GM23248 (cell line): ENCODE results near the gene TBX21. TPM values are rescaled to one million over a fixed set of nuclear protein-coding genes. Genes with fewer than 3 reads are reported as not detected.

Experiments
- DNase-seq: peaks from one replicate; pipeline ENCODE4 v3.0.0-alpha.2; 2015
- H2AFZ ChIP-seq: fragments of 200-600 bp; sonication (generic); 2 replicates; pipeline ENCODE4 v1.6.1; 2016; ENCODE audit warnings: antibody characterized with exemption
- H3F3A ChIP-seq: fragments of 200-600 bp; sonication (generic); 2 replicates; pipeline ENCODE4 v1.6.1; 2016; ENCODE audit warnings: mild to moderate bottlenecking, antibody characterized with exemption, mixed run types; ENCODE audit not compliant: insufficient read depth
- H3K27ac ChIP-seq: fragments of 200-600 bp; sonication (generic); 2 replicates; pipeline ENCODE4 v1.5.1; 2016; ENCODE audit warnings: mild to moderate bottlenecking
- H3K27me3 ChIP-seq: fragments of 200-600 bp; sonication (generic); replicated peaks from 2 replicates; pipeline ENCODE4 v1.6.1; 2016; ENCODE audit warnings: mild to moderate bottlenecking; ENCODE audit not compliant: insufficient read depth
- H3K36me3 ChIP-seq: fragments of 200-600 bp; sonication (generic); 2 replicates; pipeline ENCODE4 v1.6.1; 2016; ENCODE audit warnings: low read depth, mild to moderate bottlenecking
- H3K4me1 ChIP-seq: fragments of 200-600 bp; sonication (generic); 2 replicates; pipeline ENCODE4 v1.6.1; 2016; ENCODE audit warnings: mild to moderate bottlenecking; ENCODE audit not compliant: insufficient read depth
- H3K4me2 ChIP-seq: fragments of 200-600 bp; sonication (generic); one replicate; pipeline ENCODE4 v1.6.1; 2016; ENCODE audit warnings: mild to moderate bottlenecking; ENCODE audit not compliant: unreplicated experiment
- H3K4me3 ChIP-seq: fragments of 200-600 bp; sonication (generic); 2 replicates; pipeline ENCODE4 v1.5.1; 2016; ENCODE audit warnings: mild to moderate bottlenecking
- H3K79me2 ChIP-seq: fragments of 200-600 bp; sonication (generic); 2 replicates; pipeline ENCODE4 v1.6.1; 2016; ENCODE audit warnings: mild to moderate bottlenecking; ENCODE audit not compliant: insufficient read depth
- H3K9ac ChIP-seq: fragments of 200-600 bp; sonication (generic); 2 replicates; pipeline ENCODE4 v1.6.1; 2016; ENCODE audit warnings: mild to moderate bottlenecking
- H3K9me2 ChIP-seq: fragments of 200-600 bp; sonication (generic); 2 replicates; pipeline ENCODE4 v1.6.1; 2016; ENCODE audit warnings: mixed run types, mild to moderate bottlenecking, moderate library complexity; ENCODE audit not compliant: insufficient read depth
- H3K9me3 ChIP-seq: fragments of 200-600 bp; sonication (generic); one replicate; pipeline ENCODE4 v1.6.1; 2017; ENCODE audit warnings: low read depth
- H4K20me1 ChIP-seq: fragments of 200-600 bp; sonication (generic); 2 replicates; pipeline ENCODE4 v1.6.0; 2016; ENCODE audit not compliant: insufficient read depth
- EZH2 ChIP-seq: fragments of 200-600 bp; sonication (generic); IDR thresholded peaks from 2 replicates; pipeline ENCODE4 v1.6.1; 2018; ENCODE audit warnings: antibody characterized with exemption, mild to moderate bottlenecking; ENCODE audit not compliant: insufficient read depth, poor library complexity, severe bottlenecking
- EZH2phosphoT487 ChIP-seq: fragments of 200-600 bp; sonication (generic); IDR thresholded peaks from 2 replicates; pipeline ENCODE4 v1.6.1; 2018; ENCODE audit warnings: antibody characterized with exemption, moderate library complexity, mild to moderate bottlenecking, low read depth; ENCODE audit not compliant: insufficient read depth
- WGBS, 2 experiments: methylation state at CpG; one replicate each; pipeline ENCODE4 v1.1.6; 2015 to 2017; ENCODE audit warnings: low lambda C conversion rate in 2 of 2, low coverage in 1 of 2; ENCODE audit errors: missing lambda C conversion rate in 2 of 2; 5-methylcytosine and 5-hydroxymethylcytosine counted together
- in situ Hi-C: fragments of 300-500 bp; cut with MboI; formaldehyde crosslinking; loops from 2 replicates; pipeline ENCODE4 v1.15.0; 2020
- polyA plus RNA-seq: library from polyadenylated mRNA; unstranded; fragments of >200 nt; fragmentation: Nextera tagmentation; extraction: Ambion mirVana; gene quantifications from 2 replicates; pipeline ENCODE4 v1.2.1, GENCODE V29; 2016
- total RNA-seq: library from RNA; depleted of rRNA; stranded (reverse); fragments of >200 nt; shearing (Covaris generic); gene quantifications from 2 replicates; pipeline ENCODE4 v1.2.3, GENCODE V29; 2014

TBX21 gene
- total and polyA plus RNA-seq, 2 experiments from 2014 or later, result not detected

DNA sequence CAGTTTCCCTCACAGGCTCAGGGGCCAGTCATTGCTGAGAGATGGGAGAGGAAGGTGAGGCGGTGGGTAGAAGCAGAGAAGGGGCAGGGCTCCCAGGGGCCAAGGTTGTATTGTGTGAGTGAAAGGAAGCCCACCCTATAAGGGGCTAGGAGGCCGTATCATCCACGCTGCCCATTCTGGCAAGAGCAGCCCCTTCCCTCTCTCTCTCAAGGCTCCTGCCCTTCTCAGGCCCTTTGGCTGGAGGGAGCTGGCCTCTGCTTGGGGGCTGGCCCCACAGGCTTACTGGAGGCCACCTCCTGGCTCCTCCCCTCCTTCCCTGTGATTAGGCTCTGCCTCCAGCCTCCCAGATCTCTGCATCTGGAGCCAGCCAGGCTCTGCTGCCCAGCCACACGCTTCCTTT, 31.4 kb upstream of the TBX21 start:
- 92 to 100% methylated on average over 2 to 4 of the region's 4 CpGs for WGBS, 2 experiments
- Histone ChIP-seq H3K36me3 (peaks cover 6% of the 10 kb centered on the region; the same call in 1 of the 2 replicates), H3K9me2 (no peaks in the 10 kb centered on the region), H3K4me2 (no peak overlapping the region), H3K27me3 (no peaks in the 10 kb centered on the region), H3K9me3 (no peaks in the 10 kb centered on the region), H4K20me1 (no peaks in the 10 kb centered on the region), H3K4me1 (no peaks in the 10 kb centered on the region), H3K4me3 (no peak overlapping the region), H3K27ac (no peak overlapping the region), H3K9ac (no peak overlapping the region), H2AFZ (no peak overlapping the region), H3K79me2 (no peaks in the 10 kb centered on the region), H3F3A (no peaks in the 10 kb centered on the region; the same call in 1 of the 2 replicates)
- TF ChIP-seq EZH2, result no peak
- TF ChIP-seq EZH2phosphoT487, result no peak
- no peak for DNase-seq
- in situ Hi-C loops, result no loop called here

DNA sequence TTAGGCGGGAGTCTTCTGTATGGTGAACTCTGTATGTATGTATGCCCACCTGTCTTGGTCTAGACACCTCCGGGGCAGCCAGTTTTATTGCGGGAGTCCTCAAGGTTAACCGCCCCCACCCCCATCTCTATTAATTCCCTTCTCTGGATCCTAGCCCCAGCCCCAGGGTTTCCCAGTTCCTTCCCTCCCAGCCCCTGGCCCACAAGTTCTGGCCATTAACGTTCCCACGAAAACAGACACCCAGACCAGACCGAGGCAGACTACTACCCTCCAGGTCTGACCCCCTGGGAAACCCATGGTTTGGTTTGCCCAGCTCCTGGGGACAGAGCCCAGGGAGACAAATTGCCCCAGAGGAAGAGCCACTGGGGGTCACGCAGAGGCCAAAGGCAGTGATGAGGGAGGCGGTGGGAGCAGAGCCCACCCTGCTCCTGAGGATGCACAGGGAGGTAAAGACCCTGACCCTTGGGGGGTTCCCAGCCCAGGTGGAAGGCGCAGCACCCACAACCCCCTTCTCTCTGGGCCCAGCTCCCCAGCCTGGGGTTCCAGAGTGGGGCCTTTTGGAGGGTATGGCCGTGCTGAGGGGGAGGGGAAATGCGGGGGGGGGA, 30.5 kb upstream of the TBX21 start:
- Histone ChIP-seq H3K4me1 (no peaks in the 10 kb centered on the region), H3K36me3 (peaks cover 6% of the 10 kb centered on the region; the same call in 1 of the 2 replicates), H3K79me2 (no peaks in the 10 kb centered on the region), H4K20me1 (no peaks in the 10 kb centered on the region), H3F3A (no peaks in the 10 kb centered on the region), H3K4me3 (no peak overlapping the region), H3K27me3 (no peaks in the 10 kb centered on the region), H2AFZ (no peak overlapping the region), H3K9ac (no peak overlapping the region), H3K9me3 (no peaks in the 10 kb centered on the region), H3K9me2 (no peaks in the 10 kb centered on the region), H3K27ac (no peak overlapping the region), H3K4me2 (no peak overlapping the region)
- TF ChIP-seq EZH2phosphoT487 (no peak), EZH2 (no peak)
- WGBS, 2 experiments, result 85 to 92% methylated on average over 9 to 12 of the region's 12 CpGs
- in situ Hi-C loops, result no loop called here
- DNase-seq, result no peak

DNA sequence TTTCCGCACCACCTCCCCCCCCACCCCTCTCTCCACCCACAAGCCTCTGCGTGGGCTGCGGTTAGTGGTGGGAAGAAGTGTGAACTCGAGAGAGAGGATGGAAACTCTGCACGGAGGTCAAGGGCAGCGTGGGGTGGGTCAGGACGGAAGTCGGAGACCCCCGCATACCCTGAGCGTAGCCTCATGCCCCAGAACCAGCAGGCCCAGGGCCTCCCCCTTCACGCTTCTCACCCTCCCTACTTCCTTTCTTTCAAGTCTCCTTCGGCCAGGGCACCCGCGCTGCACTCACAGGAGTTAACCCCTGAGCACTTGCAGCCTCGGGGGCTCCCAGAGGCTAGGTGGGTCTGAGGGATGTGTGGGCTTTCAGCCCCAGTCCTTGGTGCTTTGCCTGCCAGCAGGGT, 29.8 kb upstream of the TBX21 start:
- H3K4me3 ChIP-seq, result no peak overlapping the region
- peaks cover 6% of the 10 kb centered on the region; the same call in 1 of the 2 replicates for H3K36me3 ChIP-seq
- H3K27me3 ChIP-seq, result no peaks in the 10 kb centered on the region
- no peak overlapping the region for H3K27ac ChIP-seq
- TF ChIP-seq EZH2 (no peak), EZH2phosphoT487 (no peak)
- H3K4me2 ChIP-seq, result no peak overlapping the region
- no peaks in the 10 kb centered on the region for H4K20me1 ChIP-seq
- no peaks in the 10 kb centered on the region for H3F3A ChIP-seq
- H2AFZ ChIP-seq, result no peak overlapping the region
- no peaks in the 10 kb centered on the region for H3K9me2 ChIP-seq
- DNase-seq, result no peak
- in situ Hi-C loops, result no loop called here
- 86 to 87% methylated on average over 14 to 15 of the region's 15 CpGs for WGBS, 2 experiments
- H3K4me1 ChIP-seq, result no peaks in the 10 kb centered on the region
- no peak overlapping the region for H3K9ac ChIP-seq
- H3K9me3 ChIP-seq, result no peaks in the 10 kb centered on the region
- H3K79me2 ChIP-seq, result no peaks in the 10 kb centered on the region

DNA sequence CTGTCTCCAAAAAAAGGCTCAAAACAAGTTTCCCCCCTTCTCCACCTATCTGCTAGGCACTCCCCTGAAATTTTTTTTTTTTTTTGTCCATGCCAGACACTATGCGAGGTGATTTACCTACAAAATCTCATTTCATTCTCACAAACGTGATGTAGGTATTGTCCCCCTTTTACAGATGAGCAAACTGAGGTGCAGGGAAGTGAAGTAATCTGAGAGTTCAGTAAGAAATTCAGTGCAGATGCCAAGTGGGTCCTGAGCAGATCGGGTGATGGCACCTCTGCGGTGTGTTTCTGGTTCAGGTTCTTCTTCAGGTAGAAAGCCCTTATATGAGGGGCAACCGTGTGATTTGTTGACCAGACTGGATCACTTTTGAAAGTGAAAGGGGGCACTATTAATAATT, 29.4 kb upstream of the TBX21 start:
- no peaks in the 10 kb centered on the region for H3K9me2 ChIP-seq
- H3K4me1 ChIP-seq, result no peaks in the 10 kb centered on the region
- H3K36me3 ChIP-seq, result peaks cover 6% of the 10 kb centered on the region; the same call in 1 of the 2 replicates
- H2AFZ ChIP-seq, result no peak overlapping the region
- H4K20me1 ChIP-seq, result no peaks in the 10 kb centered on the region
- H3K4me3 ChIP-seq, result no peak overlapping the region
- H3F3A ChIP-seq, result no peaks in the 10 kb centered on the region
- no peaks in the 10 kb centered on the region for H3K9me3 ChIP-seq
- no peak overlapping the region for H3K9ac ChIP-seq
- DNase-seq, result no peak
- H3K27ac ChIP-seq, result no peak overlapping the region
- in situ Hi-C loops, result no loop called here
- no peak overlapping the region for H3K4me2 ChIP-seq
- no peaks in the 10 kb centered on the region for H3K27me3 ChIP-seq
- H3K79me2 ChIP-seq, result no peaks in the 10 kb centered on the region
- whole genome bisulfite sequencing, 2 experiments, result 94 to 97% methylated on average over 5 of the region's 5 CpGs
- no peak for TF ChIP-seq EZH2
- TF ChIP-seq EZH2phosphoT487, result no peak
